GM12891 (cell line): ENCODE measurements around the gene KCTD15.

Source experiments
- PAX5 ChIP-seq: IDR thresholded peaks from 2 replicates; pipeline ENCODE4 v1.6.1; 2011; ENCODE audit warnings: low read length, moderate library complexity, mild to moderate bottlenecking; ENCODE audit not compliant: insufficient read depth, severe bottlenecking
- POLR2A ChIP-seq: IDR thresholded peaks from 2 replicates; pipeline ENCODE4 v1.6.1; 2011; ENCODE audit warnings: low read depth, low read length, control low read depth
- POLR2AphosphoS5 ChIP-seq: IDR thresholded peaks from 2 replicates; pipeline ENCODE4 v1.6.1; 2011; ENCODE audit warnings: low read depth, low read length, control low read depth
- POU2F2 ChIP-seq: IDR thresholded peaks from 2 replicates; pipeline ENCODE4 v1.6.1; 2011; ENCODE audit warnings: low read depth, mild to moderate bottlenecking, control low read depth, low read length, moderate library complexity
- SPI1 ChIP-seq: IDR thresholded peaks from 2 replicates; pipeline ENCODE4 v1.6.1; 2011; ENCODE audit warnings: low read depth, low read length, control low read depth
- TAF1 ChIP-seq: IDR thresholded peaks from 2 replicates; pipeline ENCODE4 v1.6.1; 2011; ENCODE audit warnings: low read depth, low read length, control low read depth

DNA sequence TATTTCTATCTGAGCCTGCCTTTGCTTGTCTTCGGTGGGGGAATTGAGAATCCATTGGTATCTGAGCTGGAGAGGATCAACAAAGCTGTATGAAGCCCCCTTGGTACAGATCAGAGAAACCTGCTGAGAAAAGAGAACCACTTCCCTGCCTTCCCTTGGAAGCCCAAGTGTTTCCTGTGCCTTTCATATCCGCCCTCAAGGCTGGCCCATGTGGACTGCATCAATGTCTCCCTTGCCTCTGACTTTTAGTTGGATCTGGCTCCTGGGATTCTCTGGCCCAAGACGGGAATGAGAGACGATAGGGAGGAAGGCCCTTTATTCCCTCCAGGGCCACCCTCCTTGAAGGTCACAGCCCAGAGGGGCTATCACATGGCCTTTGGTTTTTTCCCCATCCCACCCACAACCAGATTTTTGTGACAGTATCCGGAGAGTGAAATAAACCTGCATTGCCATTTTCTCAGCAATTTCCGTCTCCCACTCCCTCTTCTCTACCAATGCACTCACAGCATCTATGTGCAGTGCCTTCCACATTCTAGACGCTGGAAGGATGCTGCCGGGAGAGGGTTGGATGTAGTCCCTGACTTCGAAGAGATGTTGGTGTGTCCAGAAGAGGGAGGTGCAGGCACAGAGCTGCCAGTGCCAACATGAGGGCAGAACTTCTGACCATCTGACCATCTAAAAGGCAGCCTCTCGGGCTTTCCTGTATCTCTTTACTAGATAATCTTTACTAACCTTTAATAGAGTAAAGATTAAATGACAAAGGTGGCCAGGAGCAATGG is 63.8 kb downstream of the KCTD15 start:
- TF ChIP-seq POLR2A (no peak), POLR2AphosphoS5 (no peak), TAF1 (no peak), POU2F2 (no peak), SPI1 (no peak), PAX5 (no peak)
